Tibial artery (tissue), 4 donors: Measurements from ENCODE around the gene DDX3X.
A peak's percentile ranks its signal among the peaks of the same experiment; 100 is the strongest.

Experiments
- DNase-seq, 2 donors: peaks; one replicate each; pipeline ENCODE4 v3.0.0-alpha.2; 2019
- H3K27ac ChIP-seq, 2 donors: fragments of 200-600 bp; sonication (generic) in 1 of 2; 1 replicate in 1 of 2; 2 replicates in 1 of 2; pipeline ENCODE4 v1.5.1; 2018 to 2019; ENCODE audit warnings: mild to moderate bottlenecking in 1 of 2
- H3K27me3 ChIP-seq, 2 donors: fragments of 200-600 bp; sonication (generic) in 1 of 2; one replicate each; pipeline versions ENCODE4 v1.5.1 to v1.6.0; 2016 to 2019
- H3K36me3 ChIP-seq, 3 donors: fragments of 200-600 bp; sonication (generic) in 2 of 3; one replicate each; pipeline ENCODE4 v1.5.1; 2016 to 2019; ENCODE audit warnings: mild to moderate bottlenecking in 2 of 3
- H3K4me1 ChIP-seq, 4 donors: fragments of 200-600 bp; sonication (generic) in 2 of 4; 1 replicate in 3 of 4; 2 replicates in 1 of 4; pipeline ENCODE4 v1.5.1; 2016 to 2019
- H3K4me3 ChIP-seq, 2 donors: fragments of 200-600 bp; sonication (generic) in 1 of 2; 1 replicate in 1 of 2; 2 replicates in 1 of 2; pipeline ENCODE4 v1.5.1; 2018 to 2019; ENCODE audit warnings: mild to moderate bottlenecking in 2 of 2
- H3K9me3 ChIP-seq, 3 donors: fragments of 200-600 bp; sonication (generic) in 1 of 3; one replicate each; pipeline ENCODE4 v1.5.1; 2016 to 2019
- CTCF ChIP-seq, 2 experiments: fragments of 200-600 bp in 1 of 2; fragments of 450-650 bp in 1 of 2; IDR thresholded peaks; one replicate each; pipeline ENCODE4 v1.5.1; 2017 to 2019; ENCODE audit warnings: antibody characterized with exemption in 2 of 2, mild to moderate bottlenecking in 1 of 2, moderate library complexity in 1 of 2
- intact Hi-C: fragments of 100-400 bp; cut with DNase I; formaldehyde crosslinking; loops from one replicate; pipeline ENCODE4 v1.15.0; 2023; ENCODE audit warnings: low total_unique reads

Gene DDX3X

GRCh38 chrX:41329101-41329500 is 4.9 kb upstream of the DDX3X start:
- H3K4me3 ChIP-seq, result no peak overlapping the region
- peaks cover 0 to under 1% (median 0%) of the 10 kb centered on the region in 3 donors for H3K36me3 ChIP-seq
- DNase-seq, result no peak
- no peaks in the 10 kb centered on the region for H3K9me3 ChIP-seq
- H3K27me3 ChIP-seq, result no peaks in the 10 kb centered on the region
- intact Hi-C loops, result loop anchor here (5.0 kb wide), 1 partner anchor 237 kb away; no protein-coding TSS in a partner anchor
- TF ChIP-seq CTCF (IDR thresholded peaks at IDR 0.05), result no peak
- no peak overlapping the region for H3K27ac ChIP-seq
- no peaks in the 10 kb centered on the region for H3K4me1 ChIP-seq

- intact Hi-C loops, result no loop called here
- no peak for DNase-seq
Measured at GRCh38 chrX:41332005-41332404, 2.0 kb upstream of the DDX3X start.

GRCh38 chrX:41332408-41333002 is 1.5 kb upstream of the DDX3X start:
- H3K4me1 ChIP-seq, result peaks cover 0 to 14% (median 4%) of the 10 kb centered on the region in 4 donors
- H3K27ac ChIP-seq, result peak overlapping the region; percentile 99 to 100
- peak in 1 of 2 donors; percentile 41 for DNase-seq
- H3K27me3 ChIP-seq, result no peaks in the 10 kb centered on the region
- peaks cover 0 to 7% (median 0%) of the 10 kb centered on the region in 3 donors for H3K36me3 ChIP-seq
- intact Hi-C loops, result no loop called here
- H3K9me3 ChIP-seq, result no peaks in the 10 kb centered on the region
- TF ChIP-seq CTCF (IDR thresholded peaks at IDR 0.05), result no peak
- H3K4me3 ChIP-seq, result peak overlapping the region; percentile 72 to 87

More at GRCh38 chrX:41332005-41332404, 2.0 kb upstream of the DDX3X start:
- H3K9me3 ChIP-seq, result no peaks in the 10 kb centered on the region
- peaks cover 0 to 13% (median 2%) of the 10 kb centered on the region in 4 donors for H3K4me1 ChIP-seq
- H3K4me3 ChIP-seq, result peak overlapping the region; percentile 18 to 72
- TF ChIP-seq CTCF (IDR thresholded peaks at IDR 0.05), result no peak
- peak overlapping the region; percentile 99 to 100 for H3K27ac ChIP-seq
- H3K36me3 ChIP-seq, result peaks cover 0 to 7% (median 0%) of the 10 kb centered on the region in 3 donors
- no peaks in the 10 kb centered on the region for H3K27me3 ChIP-seq

- intact Hi-C loops, result no loop called here
- Histone ChIP-seq H3K4me1 (peaks cover 0 to 20% (median 8%) of the 10 kb centered on the region in 4 donors), H3K4me3 (peak overlapping the region; percentile 72 to 87), H3K9me3 (no peaks in the 10 kb centered on the region), H3K27me3 (no peaks in the 10 kb centered on the region), H3K27ac (peak overlapping the region; percentile 99 to 100), H3K36me3 (peaks cover 0 to 7% (median 0%) of the 10 kb centered on the region in 3 donors)
- TF ChIP-seq CTCF (IDR thresholded peaks at IDR 0.05), result no peak
- peak; percentile 84 to 89 for DNase-seq
Measured at GRCh38 chrX:41333003-41333743, 789 bp upstream of the DDX3X start.

- peaks cover 0 to 34% (median 15%) of the 10 kb centered on the region in 4 donors for H3K4me1 ChIP-seq
- H3K4me3 ChIP-seq, result peak overlapping the region; percentile 72 to 87
- TF ChIP-seq CTCF (IDR thresholded peaks at IDR 0.05), result no peak
- no peaks in the 10 kb centered on the region for H3K9me3 ChIP-seq
- no peaks in the 10 kb centered on the region for H3K27me3 ChIP-seq
- peaks cover 0 to 18% (median 5%) of the 10 kb centered on the region in 3 donors for H3K36me3 ChIP-seq
- DNase-seq, result peak; percentile 81 to 92
- intact Hi-C loops, result no loop called here
- H3K27ac ChIP-seq, result peak overlapping the region; percentile 99 to 100
Measured at GRCh38 chrX:41334363-41335197, 618 bp downstream of the DDX3X start.
